ENCODE measurements around the gene MSI2.

Gene MSI2

DNA sequence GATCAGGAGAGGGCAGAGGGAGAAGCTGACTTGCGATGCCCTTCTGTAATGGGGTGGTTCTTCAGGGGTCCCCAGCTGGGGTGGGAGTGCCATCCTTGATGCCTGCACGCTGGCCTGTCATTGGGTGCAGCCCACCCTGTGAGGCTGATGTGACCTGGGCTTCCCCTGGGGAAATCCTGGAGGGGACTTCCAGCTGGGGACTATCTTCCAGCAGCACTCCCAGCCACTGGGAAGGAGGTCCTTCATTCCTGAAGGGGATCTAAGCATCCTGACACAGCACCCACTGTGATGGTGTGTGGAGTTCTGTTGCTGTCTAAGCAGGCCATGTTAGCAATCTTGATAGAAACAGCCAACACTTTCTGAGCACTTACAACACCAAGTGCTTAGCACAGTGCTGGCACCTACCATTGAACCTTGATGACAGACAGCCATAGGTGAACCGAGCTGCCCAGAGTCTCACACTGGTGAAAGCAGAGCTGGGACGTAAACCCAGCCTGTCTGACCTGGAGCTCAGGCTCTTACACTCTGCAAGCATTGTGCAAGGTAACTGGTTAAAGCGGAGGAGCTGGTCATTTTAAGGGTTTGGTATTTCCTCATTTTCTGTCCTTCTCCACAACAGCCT is 277.5 kb downstream of the MSI2 start:
- DNase-seq: no peak

DNA sequence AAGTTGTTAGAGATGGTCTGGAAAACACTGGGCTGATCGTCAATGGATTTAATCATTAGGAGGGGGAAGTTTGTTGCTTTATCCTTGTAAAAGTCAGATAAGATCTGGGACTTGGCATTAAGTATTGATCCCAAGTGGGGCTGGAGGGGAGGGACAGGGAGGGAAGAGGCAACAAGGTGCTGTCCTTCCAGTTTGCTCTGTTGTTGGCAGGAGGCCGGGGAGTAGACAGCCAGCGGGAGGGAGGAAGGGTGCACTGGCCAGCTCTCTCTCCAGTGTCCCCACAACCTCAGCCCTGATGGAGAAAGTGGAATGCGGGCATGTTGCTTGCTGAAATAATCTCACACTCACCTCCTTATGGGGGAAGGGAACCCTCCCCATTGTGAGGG is 278.5 kb downstream of the MSI2 start:
- no peak for DNase-seq

DNA sequence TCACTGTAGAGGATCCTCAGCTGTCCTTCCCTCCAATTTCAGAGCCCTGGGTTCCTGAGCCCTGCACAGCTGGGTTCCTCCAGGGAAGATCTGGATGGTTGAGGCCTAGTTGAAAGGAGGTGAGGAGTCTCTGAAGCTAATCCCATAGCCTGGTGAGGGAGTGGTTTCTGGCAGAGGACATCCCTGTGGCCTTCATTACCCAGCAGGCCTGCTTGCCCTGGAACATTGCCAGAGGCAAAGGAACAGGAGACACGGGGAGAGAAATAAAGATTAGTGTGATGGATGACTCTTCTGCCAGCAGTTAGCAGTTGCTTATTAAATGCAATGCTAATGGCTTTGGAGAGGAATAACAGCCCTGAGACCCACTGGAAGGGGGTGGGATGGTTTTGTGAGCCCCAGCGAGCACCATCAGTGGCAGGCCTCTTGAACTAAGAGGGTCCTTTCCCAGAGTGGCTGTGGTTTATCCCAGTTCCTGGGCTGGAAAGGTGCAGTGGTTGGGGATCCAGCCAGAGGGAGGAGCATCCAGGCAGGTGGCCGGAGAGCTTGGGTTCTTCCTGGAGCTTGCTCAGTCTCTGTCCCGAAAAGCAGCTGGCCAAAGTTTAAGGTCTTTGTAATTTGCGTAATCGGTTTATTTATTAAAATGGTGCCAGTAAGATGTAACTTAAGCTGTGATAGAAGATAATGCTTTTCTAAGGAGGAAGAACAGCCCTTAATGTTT is 279.1 kb downstream of the MSI2 start:
- no peak for DNase-seq

DNA sequence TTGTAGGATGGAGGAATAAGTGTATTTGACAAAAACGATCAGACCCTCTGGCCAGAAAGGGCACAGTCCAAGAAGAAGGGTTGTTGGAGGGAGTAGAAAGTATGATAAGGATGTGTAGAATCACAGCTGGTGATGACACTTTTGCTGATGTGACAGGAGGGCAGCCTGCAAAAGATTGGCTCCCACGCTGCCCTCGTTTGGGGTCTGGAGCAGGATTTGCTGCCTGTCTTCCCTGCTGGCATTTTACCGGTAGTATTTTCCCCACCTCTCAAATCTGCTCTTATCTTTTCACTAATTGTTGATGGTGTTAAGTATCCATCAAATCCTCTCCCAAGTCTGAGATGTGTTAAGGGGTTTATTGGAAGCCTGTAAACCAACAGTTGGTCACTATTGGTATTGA is 280.0 kb downstream of the MSI2 start:
- no peak for DNase-seq

DNA sequence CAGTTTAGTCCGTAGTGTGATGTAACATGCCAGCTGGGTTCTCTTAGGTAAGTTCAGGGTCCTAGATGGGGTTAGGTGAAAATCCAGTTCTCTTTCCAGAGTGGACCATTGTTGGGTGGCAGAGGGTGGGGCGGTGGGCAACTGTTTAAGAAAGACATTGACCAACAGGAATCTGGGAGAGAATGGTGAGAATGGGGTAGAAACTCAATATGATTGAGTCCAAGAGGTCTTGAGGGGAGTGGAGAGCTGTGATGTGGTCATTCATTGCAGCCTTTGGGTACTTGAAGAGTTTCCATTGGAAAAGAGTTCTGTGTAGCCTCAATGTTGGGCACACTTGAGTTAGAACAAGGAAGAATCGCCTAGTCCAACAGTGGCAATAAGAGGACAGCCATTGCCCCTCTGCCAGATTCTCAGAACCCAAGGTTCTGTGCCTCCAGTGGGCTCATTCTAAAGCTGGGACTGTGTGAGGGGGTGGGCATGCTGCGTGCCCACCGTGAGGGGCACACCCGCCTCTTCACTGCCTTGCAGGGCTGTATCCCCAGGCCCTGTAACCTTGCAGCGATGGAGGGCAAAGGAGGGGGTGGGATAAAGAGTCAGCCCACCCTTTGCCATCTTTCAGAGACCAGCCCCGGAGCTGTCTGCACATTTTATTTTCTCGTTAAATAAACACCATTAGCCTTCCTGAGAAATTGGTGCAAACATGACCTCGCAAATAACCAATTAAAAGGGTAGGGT is 280.6 kb downstream of the MSI2 start:
- DNase-seq: no peak

DNA sequence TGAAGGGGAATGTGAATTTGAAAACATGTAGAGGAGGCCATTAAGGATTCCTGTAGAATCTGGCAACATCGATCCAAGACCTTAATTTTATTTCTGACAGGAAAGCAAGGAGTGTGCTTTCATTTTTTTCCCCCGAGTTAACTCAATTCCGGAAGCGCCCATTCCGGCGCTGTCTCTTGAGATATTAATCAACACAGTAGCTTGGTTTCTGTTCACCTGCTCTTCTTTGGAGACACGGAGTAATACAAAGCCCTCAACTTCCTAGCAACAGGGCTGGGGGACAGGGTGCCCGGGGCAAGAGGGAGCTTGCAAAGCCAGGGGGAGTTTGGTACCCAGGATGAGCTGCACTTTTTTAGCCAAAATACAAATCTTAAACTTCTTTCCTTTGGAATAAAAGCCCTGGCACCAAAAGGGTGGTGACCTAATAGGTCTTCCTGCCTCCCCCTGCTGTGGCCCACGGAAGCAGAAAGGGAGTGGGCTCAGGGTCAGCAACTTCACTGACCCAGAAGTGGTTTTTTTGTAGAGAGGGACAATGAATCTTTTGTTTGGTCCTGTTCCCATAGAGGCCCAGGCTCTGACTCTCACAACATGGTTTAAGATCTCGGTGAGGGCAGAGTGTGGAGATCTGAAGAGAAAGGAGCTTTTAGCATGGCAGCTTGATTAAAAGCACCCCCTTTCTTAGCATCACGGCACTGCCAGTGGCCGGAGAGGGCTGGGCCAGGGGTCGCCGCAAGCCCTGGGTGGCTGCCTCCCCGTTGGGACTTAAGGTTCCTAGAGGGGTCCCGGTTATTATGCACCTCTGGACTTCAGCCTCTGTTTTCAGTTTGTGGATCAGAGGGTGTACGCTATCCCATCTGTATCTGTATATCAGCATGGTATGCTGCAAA is 281.4 kb downstream of the MSI2 start:
- DNase-seq: no peak

DNA sequence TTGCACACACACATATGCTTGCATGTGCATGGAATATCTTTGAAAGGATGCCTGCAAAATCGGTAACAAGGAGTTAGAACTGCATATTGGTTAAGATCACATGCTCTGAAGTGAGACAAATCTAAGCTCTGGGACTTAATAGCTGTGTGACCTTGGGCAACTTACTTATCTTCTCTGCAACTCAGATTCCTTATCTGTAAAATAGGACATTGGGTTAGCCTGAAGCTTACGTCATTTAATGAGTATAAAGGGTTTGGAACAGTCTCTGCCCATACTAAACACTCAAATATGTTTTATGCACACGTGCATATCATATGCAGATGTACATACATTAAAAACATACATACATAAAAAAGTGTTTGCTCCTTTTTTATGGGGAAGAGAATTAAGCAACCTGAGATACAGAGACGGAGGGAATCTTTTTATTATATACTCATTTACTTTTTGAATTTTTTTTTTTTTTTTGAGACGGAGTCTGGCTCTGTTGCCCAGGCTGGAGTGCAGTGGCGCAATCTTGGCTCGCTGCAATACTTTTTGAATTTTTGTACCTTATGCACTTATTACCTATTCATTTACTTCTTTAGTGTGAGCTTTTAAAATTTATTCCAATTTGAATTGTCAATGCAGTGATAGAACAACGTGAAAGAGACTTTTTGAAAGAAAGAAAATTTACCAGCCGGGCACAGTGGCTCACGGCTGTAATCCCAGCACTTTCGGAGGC is 282.6 kb downstream of the MSI2 start:
- DNase-seq: no peak

DNA sequence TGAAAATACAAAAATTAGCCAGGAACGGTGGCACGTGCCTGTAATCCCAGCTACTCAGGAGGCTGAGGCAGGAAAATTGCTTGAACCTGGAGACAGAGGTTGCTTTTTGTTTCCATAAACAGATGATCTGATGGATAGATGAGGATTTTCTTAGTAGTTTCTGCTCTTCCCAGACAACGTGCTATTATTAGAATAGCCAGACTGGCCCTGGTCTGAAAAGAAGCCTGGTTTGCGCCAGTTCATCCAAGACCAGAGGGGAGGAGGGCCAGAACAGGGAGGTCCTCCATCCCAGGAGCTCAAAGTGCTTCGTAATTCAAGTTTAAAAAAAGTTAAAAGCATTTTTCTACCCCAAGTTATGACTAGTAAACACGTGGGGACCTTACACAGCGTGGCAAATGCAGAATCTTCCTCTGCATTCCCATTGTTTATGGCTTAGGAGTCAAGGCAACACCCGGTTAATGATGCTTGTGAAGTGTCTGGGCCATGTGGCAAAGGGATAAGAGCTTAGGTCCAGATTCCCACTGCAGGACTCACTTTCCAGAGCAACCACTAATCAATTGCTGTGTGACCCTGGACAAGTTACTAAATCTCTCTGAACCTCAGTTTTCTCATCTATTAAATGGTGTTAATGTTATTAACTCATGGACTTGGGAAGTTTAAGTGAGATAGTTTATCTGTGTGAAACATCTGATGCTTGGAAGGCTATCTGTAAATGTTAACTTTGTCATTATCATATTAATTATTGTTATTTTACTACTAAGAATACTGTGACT is 283.4 kb downstream of the MSI2 start:
- DNase-seq: no peak

DNA sequence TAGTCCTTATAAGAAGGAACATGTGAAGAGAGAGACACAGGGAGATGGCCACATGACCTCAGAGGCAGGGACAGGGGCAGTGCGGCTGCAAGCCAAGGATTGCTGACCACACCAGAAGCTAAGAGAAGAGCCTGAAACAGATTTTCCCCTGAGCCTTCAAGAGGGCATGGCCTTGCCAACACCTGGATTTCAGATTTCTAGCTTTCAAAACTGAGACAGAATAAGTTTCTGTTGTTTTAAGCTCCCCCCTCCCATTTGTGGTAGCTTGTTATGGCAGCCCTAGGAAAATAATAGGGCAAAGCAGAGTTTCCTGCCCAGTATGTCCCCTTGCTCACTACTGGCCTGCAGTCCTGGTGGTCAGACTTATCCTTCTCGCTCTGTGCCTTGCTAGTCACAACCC is 284.3 kb downstream of the MSI2 start:
- DNase-seq: no peak

DNA sequence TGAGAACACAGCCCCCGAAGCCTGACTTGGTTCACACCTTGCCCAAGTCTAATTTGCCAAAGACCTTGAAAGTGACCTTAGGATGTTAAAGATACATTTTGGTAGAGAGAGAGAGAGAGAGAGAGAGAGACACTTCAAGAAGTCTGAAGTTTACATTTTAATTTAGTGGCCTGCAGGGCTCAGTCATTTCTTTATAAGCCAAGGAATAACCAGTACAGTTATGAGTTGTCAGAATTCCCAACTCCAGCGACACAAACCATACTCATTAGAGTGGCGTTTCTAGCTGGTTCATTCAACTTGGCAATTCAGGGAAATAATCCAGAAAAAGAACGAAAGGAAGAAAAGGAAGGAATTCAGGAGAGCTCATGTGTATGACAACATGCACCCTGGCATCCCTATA is 284.7 kb downstream of the MSI2 start:
- no peak for DNase-seq

DNA sequence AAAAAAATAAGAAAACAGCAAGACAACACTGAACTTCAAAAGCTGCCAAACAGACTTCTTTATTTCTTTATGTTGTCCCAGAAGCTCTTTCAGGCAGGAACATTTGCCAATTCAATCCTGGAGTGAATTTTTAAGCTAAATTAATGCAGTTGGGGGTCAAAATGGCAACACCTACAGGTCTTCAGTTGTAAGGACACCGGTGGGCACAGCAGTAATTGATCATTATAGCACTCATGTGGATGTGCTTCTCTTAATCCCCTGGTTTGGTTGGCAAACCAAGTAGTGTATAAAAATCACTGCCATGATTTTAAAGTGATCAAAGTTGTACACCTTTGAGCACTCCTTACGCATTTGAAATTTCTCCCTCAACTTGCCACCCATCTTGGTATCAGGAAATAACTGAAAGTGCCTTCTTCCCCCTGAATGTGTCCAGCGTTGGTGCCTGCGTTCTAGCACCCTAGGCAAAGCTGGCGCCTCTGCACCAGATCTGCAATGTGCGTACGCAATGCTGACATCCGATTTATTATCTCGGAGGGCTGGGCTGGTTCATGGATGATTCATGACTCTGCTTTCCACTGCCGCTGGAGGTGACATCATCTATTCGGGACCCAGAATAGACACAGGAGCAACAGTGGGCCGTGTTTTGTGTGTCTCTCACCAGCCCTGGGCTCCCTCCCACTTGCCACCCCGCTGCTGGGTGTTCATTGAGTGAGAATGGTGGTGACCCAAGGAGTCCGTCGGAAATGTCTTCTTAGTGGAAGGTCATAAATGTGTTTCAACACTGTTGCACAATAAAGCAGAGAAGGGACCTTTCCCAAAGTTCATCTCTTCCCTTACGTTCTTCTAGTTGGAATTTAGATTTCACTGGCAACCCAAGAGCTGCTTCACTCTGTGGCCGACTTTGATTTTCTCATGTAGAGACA is 285.4 kb downstream of the MSI2 start:
- no peak for DNase-seq

DNA sequence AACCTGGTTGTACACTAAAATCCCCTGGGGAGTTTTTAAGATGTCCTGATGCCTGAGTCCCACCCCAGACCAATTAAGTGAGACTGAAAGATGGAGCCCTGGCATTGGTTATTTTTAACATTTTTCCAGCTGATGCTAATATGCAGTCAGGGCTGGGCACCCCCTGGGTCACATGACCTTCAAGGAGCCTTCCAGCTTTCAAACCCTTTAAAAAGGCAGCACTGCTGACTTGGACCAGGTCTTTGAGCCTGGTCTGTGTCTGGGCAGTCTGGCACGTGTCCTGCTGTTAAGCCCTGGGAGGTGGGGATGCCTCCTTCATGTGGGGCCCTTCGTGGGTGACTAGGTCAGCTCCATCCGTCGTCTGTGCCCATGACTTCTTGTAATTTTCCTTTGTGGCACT is 286.2 kb downstream of the MSI2 start:
- DNase-seq: no peak

DNA sequence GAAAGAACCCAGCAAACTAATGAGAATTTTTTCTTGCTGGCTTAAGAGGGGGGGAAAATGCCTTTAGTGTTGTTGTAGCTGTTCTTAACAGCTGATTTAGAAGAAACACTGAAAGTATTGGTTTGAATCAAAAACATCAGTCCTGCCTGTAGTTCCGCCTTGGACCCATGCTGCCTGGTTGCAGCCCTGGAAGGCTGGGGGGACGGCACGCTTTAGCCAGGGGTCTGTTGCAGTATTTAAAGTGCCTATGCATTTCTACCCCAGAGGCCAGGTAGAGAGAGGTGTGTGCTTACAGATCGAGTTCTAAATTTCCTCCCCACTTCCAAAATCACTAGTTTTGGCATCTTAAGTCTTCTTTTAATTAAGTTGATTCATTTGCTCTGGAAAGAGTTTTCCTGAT is 286.9 kb downstream of the MSI2 start:
- DNase-seq: no peak

DNA sequence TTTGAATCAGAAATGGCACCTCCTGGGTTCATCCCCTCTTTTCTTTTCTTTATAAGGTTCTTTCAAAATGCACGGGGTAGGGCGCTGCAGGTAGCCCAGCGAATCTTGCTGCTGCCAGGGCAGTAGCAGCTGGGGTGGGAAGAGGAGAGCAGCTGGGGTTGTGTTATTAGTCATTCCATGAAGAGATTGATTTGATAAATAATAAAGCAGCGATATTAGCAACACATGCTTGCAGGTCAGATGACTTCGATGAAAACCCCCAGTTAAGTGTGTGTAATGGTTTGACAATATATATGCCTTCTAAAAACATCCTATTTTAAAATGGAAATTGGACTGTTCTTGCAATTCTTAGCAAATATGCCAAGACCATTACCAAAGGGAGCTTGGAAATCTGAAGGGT is 288.1 kb downstream of the MSI2 start:
- no peak for DNase-seq

DNA sequence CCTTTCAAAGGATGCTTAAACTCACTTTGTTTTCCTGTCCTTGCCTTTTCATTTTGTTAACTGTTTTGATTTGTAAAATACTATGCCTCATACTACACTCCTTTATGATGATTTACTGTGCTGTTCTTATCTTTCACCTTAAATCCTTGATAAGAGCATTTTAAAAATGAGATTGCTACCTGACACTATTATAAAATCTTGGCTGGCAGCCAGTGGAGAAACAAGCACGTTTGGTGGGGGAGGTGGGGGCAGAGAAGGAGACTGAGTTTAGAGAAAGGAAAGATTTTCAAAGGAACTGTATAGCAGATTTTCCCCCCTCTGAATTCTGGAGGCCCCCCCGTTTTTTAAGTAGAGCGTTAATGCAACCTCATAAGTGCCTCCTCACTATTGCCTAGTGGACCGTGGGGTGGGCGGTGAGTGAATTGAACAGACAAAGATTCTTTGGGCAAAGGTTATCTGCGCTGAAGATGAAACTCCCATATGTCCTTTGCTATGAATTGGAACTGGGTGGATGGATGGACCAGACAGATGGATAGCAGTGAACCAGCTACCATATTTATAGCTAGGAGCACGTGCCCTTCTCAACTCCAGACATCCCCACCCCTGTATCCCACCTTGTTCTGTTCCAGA is 288.6 kb downstream of the MSI2 start:
- DNase-seq: no peak

DNA sequence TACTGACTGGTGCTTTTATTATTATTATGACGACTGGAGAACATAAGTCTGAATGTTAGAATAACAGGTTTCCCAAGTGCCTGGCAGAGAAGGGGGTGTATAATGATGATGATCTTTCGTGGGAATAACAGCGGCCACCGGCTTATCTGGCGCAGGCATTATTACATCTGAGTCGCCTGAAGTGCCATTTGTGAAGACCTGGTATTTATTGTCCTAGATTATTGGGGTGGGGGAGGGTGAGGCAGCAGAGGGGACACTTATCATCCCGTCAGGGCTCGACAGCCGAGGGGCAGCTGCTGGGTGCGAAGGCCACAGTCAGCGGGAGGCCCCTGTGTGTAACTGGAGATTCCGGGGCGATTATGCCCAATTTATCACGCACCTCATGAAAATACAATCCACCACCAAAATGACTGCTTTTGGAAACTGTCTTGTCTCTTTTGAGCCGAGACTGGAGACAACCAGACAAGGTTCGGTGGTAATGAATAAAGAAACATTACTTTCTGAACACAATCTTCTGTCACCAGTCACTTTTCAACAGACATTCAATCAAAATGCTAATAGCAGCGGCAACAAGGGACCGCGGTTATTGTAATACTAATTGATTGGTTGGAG is 289.5 kb downstream of the MSI2 start:
- no peak for DNase-seq

DNA sequence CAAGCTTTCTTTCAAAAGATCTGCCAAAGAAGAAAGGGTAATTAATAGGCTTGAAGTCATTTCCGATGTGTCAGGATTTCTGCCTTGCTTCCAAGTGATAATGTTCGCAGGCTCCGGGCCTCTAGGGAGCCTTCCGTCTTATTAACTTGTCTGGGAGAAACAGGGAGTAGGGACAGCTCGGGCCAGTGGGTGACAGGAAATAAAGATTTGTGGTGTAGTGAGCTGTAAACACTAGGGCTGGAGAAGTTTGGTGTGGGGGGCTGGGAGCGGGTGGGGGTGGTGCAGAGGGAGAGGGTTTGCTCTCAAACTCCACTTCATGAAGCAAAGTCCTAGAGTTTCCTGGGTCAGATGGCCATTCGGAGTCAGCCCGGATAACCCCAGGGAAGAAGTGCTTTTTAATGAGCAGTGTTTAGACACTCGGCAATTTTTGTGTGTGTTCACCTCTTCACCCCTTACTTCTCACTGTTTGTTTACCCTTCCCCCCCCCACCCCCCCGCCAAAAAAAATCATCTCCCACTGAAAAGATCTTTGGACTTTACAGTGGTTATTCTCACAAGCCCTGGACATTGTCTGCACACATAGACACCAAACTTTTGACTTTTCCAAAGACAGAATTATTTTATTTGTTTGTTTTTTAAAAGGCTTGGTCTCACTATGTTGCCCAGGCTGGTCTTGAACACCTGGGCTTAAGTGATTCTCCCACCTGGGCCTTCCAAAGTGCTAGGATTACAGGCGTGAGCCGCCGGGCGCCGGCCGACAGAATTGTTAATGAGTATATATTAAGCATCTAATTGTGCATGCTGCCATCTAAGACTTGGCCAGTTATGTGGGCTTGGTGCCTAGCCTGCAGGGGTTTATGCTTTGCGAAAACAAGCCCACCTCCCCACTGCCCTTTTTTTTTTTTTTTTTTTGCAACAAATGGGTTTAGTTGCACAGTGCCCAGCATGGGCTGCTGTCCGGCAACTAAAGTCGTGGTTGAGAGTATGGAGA is 292.4 kb downstream of the MSI2 start:
- DNase-seq: no peak

DNA sequence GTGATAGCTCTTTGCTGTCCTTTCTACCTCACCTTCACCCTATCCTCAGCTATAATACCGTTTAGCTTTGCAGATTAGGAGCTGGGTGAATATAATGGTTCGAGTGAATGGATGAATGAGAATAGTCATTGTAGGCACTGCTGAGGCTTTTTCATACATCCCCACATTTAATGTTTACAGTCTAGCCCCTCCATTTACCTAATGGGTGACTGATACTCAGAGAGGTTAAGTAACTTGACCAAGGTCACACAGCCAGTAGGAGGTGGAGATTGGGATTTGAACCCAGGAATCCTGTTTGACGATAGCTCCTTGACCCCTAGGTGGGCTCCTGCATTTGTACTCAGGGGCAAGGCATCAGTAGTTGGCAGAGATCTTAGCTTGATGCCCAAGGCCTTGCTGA is 293.1 kb downstream of the MSI2 start:
- DNase-seq: no peak

Data from activated gamma-delta T cell treated with Interleukin-2 at 50 U/mL for 16 hours (primary cell).